Measurements from ENCODE around the gene KRT28. TPM values are rescaled to one million over a fixed set of nuclear protein-coding genes. Genes with fewer than 3 reads are reported as not detected.

The KRT28 gene
- total and polyA plus RNA-seq, 2 of the 13 experiments (the other 11 are each of a cell fraction or from before 2014, with no cell fraction given), result not detected

DNA sequence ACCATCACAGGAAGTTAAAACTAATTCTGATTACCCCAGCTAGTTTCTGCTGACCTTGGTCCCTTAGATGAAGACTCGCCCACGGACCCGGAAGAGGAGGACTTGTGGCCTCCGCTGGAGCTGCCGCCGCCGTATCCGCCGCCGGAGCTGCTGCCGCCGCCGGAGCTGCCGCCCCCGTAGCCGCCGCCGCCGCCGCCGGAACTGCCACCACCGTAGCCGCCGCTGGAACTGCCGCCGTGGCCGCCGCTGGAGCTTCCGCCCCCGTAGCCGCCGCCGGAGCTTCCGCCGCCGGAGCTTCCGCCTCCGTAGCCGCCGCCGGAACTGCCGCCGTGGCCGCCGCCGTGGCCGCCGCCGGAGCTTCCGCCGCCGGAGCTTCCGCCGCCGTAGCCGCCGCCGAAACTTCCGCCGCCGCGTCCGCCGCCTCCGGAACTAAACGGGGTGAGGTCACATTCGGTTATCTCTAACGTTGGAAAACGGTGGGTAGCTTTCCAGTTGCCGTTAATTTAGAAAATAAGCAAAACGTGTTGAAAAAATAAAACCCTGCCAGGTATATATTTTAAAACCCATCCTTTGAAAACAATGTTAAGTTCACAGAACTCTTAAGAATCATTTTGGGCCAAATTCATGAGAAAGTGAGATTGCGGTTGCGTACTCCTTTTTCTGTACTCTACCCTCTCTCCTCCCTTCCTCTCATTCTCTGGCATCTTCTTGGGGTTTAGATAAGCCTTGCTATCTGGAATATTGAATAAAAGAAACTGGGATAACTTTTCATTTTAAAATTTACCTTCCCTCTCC is 19.2 kb upstream of the KRT28 start (continued):
- TF ChIP-seq, protein P1, sequence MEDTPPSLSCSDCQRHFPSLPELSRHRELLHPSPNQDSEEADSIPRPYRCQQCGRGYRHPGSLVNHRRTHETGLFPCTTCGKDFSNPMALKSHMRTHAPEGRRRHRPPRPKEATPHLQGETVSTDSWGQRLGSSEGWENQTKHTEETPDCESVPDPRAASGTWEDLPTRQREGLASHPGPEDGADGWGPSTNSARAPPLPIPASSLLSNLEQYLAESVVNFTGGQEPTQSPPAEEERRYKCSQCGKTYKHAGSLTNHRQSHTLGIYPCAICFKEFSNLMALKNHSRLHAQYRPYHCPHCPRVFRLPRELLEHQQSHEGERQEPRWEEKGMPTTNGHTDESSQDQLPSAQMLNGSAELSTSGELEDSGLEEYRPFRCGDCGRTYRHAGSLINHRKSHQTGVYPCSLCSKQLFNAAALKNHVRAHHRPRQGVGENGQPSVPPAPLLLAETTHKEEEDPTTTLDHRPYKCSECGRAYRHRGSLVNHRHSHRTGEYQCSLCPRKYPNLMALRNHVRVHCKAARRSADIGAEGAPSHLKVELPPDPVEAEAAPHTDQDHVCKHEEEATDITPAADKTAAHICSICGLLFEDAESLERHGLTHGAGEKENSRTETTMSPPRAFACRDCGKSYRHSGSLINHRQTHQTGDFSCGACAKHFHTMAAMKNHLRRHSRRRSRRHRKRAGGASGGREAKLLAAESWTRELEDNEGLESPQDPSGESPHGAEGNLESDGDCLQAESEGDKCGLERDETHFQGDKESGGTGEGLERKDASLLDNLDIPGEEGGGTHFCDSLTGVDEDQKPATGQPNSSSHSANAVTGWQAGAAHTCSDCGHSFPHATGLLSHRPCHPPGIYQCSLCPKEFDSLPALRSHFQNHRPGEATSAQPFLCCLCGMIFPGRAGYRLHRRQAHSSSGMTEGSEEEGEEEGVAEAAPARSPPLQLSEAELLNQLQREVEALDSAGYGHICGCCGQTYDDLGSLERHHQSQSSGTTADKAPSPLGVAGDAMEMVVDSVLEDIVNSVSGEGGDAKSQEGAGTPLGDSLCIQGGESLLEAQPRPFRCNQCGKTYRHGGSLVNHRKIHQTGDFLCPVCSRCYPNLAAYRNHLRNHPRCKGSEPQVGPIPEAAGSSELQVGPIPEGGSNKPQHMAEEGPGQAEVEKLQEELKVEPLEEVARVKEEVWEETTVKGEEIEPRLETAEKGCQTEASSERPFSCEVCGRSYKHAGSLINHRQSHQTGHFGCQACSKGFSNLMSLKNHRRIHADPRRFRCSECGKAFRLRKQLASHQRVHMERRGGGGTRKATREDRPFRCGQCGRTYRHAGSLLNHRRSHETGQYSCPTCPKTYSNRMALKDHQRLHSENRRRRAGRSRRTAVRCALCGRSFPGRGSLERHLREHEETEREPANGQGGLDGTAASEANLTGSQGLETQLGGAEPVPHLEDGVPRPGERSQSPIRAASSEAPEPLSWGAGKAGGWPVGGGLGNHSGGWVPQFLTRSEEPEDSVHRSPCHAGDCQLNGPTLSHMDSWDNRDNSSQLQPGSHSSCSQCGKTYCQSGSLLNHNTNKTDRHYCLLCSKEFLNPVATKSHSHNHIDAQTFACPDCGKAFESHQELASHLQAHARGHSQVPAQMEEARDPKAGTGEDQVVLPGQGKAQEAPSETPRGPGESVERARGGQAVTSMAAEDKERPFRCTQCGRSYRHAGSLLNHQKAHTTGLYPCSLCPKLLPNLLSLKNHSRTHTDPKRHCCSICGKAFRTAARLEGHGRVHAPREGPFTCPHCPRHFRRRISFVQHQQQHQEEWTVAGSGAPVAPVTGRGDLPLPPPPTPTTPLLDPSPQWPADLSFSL (CRISPR knock-in tag; IDR thresholded peaks at IDR 0.05), result no peak
- peak; percentile 41; the same call in 1 of the 2 replicates for TF ChIP-seq TMF1 (CRISPR knock-in tag; IDR thresholded peaks at IDR 0.05; ENCODE audit: low read depth)
- TF ChIP-seq RBFOX2 (IDR thresholded peaks at IDR 0.05; ENCODE audit: low read depth, low read length), result peak; percentile 96
- TF ChIP-seq GMEB1 (CRISPR knock-in tag; IDR thresholded peaks at IDR 0.05; ENCODE audit: borderline replicate concordance), result peak; percentile 52; the same call in 1 of the 2 replicates
- TF ChIP-seq ZNF24 (IDR thresholded peaks at IDR 0.05), result no peak
- no peak for TF ChIP-seq ZNF3 (CRISPR knock-in tag; IDR thresholded peaks at IDR 0.05)
- TF ChIP-seq ZNF660 (CRISPR knock-in tag; IDR thresholded peaks at IDR 0.05; ENCODE audit: borderline replicate concordance, low read depth), result no peak
- no peak for TF ChIP-seq MED8 (CRISPR knock-in tag; IDR thresholded peaks at IDR 0.05; ENCODE audit: insufficient replicate concordance)
- no peak for TF ChIP-seq TOE1 (CRISPR knock-in tag; IDR thresholded peaks at IDR 0.05)
- no peak for TF ChIP-seq ZKSCAN5 (CRISPR knock-in tag; IDR thresholded peaks at IDR 0.05)
- no peak for TF ChIP-seq RARA (CRISPR knock-in tag; IDR thresholded peaks at IDR 0.05)
- TF ChIP-seq POLR2A (IDR thresholded peaks at IDR 0.05; ENCODE audit: insufficient read depth in 1 of 2, low read depth in 2 of 2, low read length in 2 of 2), result peak; percentile 72 to 76
- peak; percentile 82 for TF ChIP-seq SALL2 (CRISPR knock-in tag; IDR thresholded peaks at IDR 0.05)
- peak; percentile 38; the same call in 1 of the 2 replicates for TF ChIP-seq ZNF788 (CRISPR knock-in tag; IDR thresholded peaks at IDR 0.05; ENCODE audit: borderline replicate concordance)
- no peak for TF ChIP-seq BRCA1 (CRISPR knock-in tag; IDR thresholded peaks at IDR 0.05)
- TF ChIP-seq ATF2 (CRISPR knock-in tag; IDR thresholded peaks at IDR 0.05), result peak; percentile 28; the same call in 1 of the 2 replicates
- TF ChIP-seq ZMYM4 (CRISPR knock-in tag; IDR thresholded peaks at IDR 0.05), result 0 out of 2 replicates have a peak, but pooled peaks have one; percentile 40
- no peak for TF ChIP-seq FOXA1 (IDR thresholded peaks at IDR 0.05)
- TF ChIP-seq FOXA1 (CRISPR knock-in tag; IDR thresholded peaks at IDR 0.05), result no peak
- TF ChIP-seq RCOR2 (CRISPR knock-in tag; IDR thresholded peaks at IDR 0.05), result no peak
- no peak for TF ChIP-seq MZF1 (CRISPR knock-in tag; IDR thresholded peaks at IDR 0.05; ENCODE audit: borderline replicate concordance)
- no peak for TF ChIP-seq REXO4 (CRISPR knock-in tag; IDR thresholded peaks at IDR 0.05; ENCODE audit: borderline replicate concordance)
